HUES6 (cell line): ENCODE results near the gene COL24A1.
"Not testable (repeated sequence)": the region's sequence is repeated elsewhere in the genome, so short reads cannot be mapped to it uniquely, and the experiment has no call there.

Source experiments
- H3K27ac ChIP-seq: 2 replicates; pipeline ENCODE4 v1.7.0; 2013; ENCODE audit warnings: low read depth, mild to moderate bottlenecking, low read length, inconsistent platforms
- H3K27me3 ChIP-seq: 2 replicates; pipeline ENCODE4 v1.6.1; 2013; ENCODE audit warnings: low read length; ENCODE audit not compliant: control insufficient read depth, insufficient read depth
- H3K36me3 ChIP-seq: 2 replicates; pipeline ENCODE4 v1.6.1; 2013; ENCODE audit warnings: low read length; ENCODE audit not compliant: control insufficient read depth, insufficient read depth
- H3K4me1 ChIP-seq: 2 replicates; pipeline ENCODE4 v1.6.1; 2013; ENCODE audit warnings: low read length; ENCODE audit not compliant: control insufficient read depth, insufficient read depth
- H3K4me3 ChIP-seq: 2 replicates; pipeline ENCODE4 v1.5.1; 2013; ENCODE audit warnings: low read depth, low read length
- H3K9ac ChIP-seq: one replicate; pipeline ENCODE4 v1.6.1; 2013; ENCODE audit warnings: mild to moderate bottlenecking, low read length
- H3K9me3 ChIP-seq: 2 replicates; pipeline ENCODE4 v1.6.1; 2013; ENCODE audit warnings: low read depth, low read length; ENCODE audit not compliant: control insufficient read depth, insufficient read depth

The COL24A1 gene

GRCh38 chr1:85806236-85806965 lies 350.2 kb downstream of the COL24A1 start:
- Histone ChIP-seq H3K27ac (no peak overlapping the region), H3K9ac (no peak overlapping the region), H3K27me3 (no peaks in the 10 kb centered on the region), H3K9me3 (peaks cover 14% of the 10 kb centered on the region), H3K36me3 (no peaks in the 10 kb centered on the region), H3K4me1 (no peaks in the 10 kb centered on the region), H3K4me3 (no peak overlapping the region)

DNA sequence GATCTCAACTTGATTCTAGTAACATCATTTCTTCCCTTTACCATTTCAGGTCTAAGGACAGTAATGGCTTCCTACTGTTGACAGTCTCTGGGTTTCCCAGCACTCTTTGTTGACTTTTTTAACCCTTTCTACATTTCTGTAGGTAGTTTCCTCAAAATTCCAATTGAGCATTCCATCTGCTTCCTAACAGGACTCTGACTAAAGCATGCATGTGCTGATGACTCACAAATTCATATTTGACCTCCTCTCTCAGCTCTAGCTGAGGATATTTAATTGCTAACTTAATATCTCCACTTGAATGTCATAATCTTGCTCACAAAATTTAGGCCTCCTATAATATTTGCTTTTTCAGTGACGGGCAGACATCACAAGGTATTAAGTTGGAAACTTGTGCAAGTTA lies 355.1 kb downstream of the COL24A1 start:
- Histone ChIP-seq H3K9ac (no peak overlapping the region), H3K9me3 (no peaks in the 10 kb centered on the region), H3K27ac (no peak overlapping the region), H3K4me3 (no peak overlapping the region), H3K4me1 (no peaks in the 10 kb centered on the region), H3K36me3 (no peaks in the 10 kb centered on the region), H3K27me3 (no peaks in the 10 kb centered on the region)

- H3K9ac ChIP-seq = no peak overlapping the region
- H3K27me3 ChIP-seq = no peaks in the 10 kb centered on the region
- H3K4me3 ChIP-seq = no peak overlapping the region
- no peak overlapping the region for H3K27ac ChIP-seq
- H3K4me1 ChIP-seq = no peaks in the 10 kb centered on the region
- H3K9me3 ChIP-seq = no peaks in the 10 kb centered on the region
- H3K36me3 ChIP-seq = no peaks in the 10 kb centered on the region
Measured at GRCh38 chr1:85799737-85800136, 356.8 kb downstream of the COL24A1 start.

DNA sequence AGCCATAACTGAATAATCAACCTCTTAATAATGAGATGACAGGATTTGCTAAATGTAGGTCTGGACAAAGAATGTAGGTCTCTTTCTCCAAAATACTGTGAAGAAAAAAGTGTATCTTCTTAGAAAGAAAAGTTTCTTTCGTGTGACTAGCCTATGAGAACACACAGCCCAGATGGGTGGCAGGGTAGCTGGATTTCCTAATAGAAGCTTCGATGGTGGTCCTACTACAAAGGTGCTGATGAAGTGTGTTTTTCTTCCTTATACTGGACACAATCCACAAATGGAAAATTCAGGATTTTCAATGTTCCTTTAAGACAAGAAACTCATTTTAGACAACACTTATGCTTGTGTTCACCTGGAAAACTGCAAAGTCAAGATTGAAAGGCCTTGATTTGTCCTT lies 358.2 kb downstream of the COL24A1 start:
- Histone ChIP-seq H3K4me3 (no peak overlapping the region), H3K36me3 (no peaks in the 10 kb centered on the region), H3K27me3 (no peaks in the 10 kb centered on the region), H3K27ac (no peak overlapping the region), H3K9ac (no peak overlapping the region), H3K9me3 (no peaks in the 10 kb centered on the region), H3K4me1 (no peaks in the 10 kb centered on the region)

DNA sequence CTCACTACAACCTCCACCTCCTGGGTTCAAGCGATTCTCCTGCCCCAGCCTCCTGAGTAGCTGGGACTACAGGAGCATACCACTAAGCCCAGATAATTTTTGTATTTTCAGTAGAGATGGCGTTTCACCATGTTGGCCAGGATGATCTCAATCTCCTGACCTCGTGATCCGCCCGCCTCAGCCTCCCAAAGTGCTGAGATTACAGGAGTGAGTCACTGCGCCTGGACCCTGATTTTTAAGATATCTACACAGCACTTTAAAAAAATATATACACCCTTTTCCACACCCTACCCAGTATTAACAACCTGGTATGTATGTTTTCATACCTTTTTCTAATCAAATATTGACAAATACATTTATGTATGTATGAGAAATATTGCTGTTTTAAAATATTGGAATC lies 379.6 kb downstream of the COL24A1 start:
- not testable (repeated sequence) for H3K4me3 ChIP-seq, H3K9ac ChIP-seq, H3K27me3 ChIP-seq, H3K27ac ChIP-seq, H3K36me3 ChIP-seq, H3K4me1 ChIP-seq, H3K9me3 ChIP-seq

GRCh38 chr1:85762804-85763203 lies 393.8 kb downstream of the COL24A1 start:
- no peak overlapping the region for H3K4me3 ChIP-seq
- H3K9ac ChIP-seq = no peak overlapping the region
- H3K27me3 ChIP-seq = no peaks in the 10 kb centered on the region
- H3K4me1 ChIP-seq = no peaks in the 10 kb centered on the region
- no peaks in the 10 kb centered on the region for H3K36me3 ChIP-seq
- no peaks in the 10 kb centered on the region for H3K9me3 ChIP-seq
- H3K27ac ChIP-seq = no peak overlapping the region

GRCh38 chr1:85756864-85757263 lies 399.7 kb downstream of the COL24A1 start:
- Histone ChIP-seq H3K4me1 (no peaks in the 10 kb centered on the region), H3K36me3 (no peaks in the 10 kb centered on the region), H3K27ac (no peak overlapping the region), H3K4me3 (no peak overlapping the region), H3K9me3 (no peaks in the 10 kb centered on the region; the same call in 1 of the 2 replicates), H3K27me3 (no peaks in the 10 kb centered on the region), H3K9ac (no peak overlapping the region)

DNA sequence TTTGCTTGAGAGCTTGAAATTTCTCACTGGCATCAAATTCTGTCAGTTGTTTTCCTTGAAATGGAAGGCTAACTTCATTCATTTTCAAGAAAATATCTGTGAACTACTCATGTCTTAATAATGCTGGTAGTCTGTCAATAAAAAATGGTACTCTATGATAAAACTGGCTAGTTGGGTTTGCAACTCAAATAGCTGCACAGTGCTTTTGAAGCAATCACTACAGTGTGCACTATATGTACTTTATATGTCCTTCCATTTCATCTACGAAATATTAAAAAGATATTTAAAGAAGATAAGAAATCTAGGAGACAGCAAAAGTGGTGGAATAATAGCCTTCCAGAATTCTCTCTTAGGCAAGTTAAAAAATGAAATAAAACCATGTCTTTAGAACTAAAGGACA lies 408.5 kb downstream of the COL24A1 start:
- Histone ChIP-seq H3K4me3 (no peak overlapping the region), H3K9me3 (no peaks in the 10 kb centered on the region), H3K27me3 (no peaks in the 10 kb centered on the region), H3K9ac (no peak overlapping the region), H3K36me3 (no peaks in the 10 kb centered on the region), H3K27ac (no peak overlapping the region), H3K4me1 (no peaks in the 10 kb centered on the region)

DNA sequence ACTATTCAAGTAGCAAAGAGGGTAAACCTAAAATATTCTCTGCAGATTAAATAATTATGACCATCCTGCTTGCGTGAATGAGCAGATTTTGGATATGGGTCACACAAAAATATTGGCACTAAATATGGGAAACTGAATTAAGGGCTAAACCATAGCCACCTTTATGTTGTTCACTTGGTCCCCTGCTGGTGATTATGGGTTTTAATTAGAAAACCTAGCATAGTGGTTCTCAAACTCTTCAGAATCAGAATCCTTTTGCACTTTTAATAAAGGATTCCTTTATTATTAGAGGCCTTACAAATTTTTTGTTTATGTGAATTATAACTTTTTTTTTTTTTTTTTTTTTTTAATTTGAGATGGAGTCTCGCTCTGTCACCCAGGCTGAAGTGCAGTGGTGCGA lies 409.8 kb downstream of the COL24A1 start:
- Histone ChIP-seq H3K4me1 (no peaks in the 10 kb centered on the region), H3K27ac (no peak overlapping the region), H3K27me3 (no peaks in the 10 kb centered on the region), H3K4me3 (no peak overlapping the region), H3K36me3 (no peaks in the 10 kb centered on the region), H3K9ac (no peak overlapping the region), H3K9me3 (no peaks in the 10 kb centered on the region)

- Histone ChIP-seq H3K36me3 (no peaks in the 10 kb centered on the region), H3K27me3 (no peaks in the 10 kb centered on the region), H3K27ac (no peak overlapping the region), H3K4me3 (no peak overlapping the region), H3K9ac (no peak overlapping the region), H3K9me3 (no peaks in the 10 kb centered on the region), H3K4me1 (no peaks in the 10 kb centered on the region)
Measured at GRCh38 chr1:85743814-85744213, 412.8 kb downstream of the COL24A1 start.

DNA sequence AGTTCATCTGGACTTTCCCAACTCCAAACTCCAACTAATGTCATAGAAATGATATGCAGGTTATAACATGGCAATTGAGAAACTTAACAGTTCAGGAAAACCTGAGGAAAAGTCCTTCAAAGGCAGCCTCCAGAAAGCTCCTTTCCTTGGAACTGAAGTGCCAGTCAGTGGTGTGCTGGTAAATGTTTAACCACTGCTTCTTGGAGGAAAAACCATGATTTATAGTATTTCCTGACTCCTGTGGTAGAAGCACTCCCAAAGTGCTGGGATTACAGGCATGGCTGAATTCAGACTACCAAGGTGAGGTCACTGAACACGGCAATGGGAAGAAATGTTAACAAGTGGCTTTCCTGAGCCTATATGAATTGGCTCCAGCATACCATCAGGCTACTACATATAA lies 421.6 kb downstream of the COL24A1 start:
- H3K9ac ChIP-seq = no peak overlapping the region
- no peak overlapping the region for H3K4me3 ChIP-seq
- no peak overlapping the region for H3K27ac ChIP-seq
- no peaks in the 10 kb centered on the region for H3K27me3 ChIP-seq
- H3K9me3 ChIP-seq = no peaks in the 10 kb centered on the region
- H3K36me3 ChIP-seq = no peaks in the 10 kb centered on the region
- H3K4me1 ChIP-seq = no peaks in the 10 kb centered on the region
